Osteoblast (primary cell): ENCODE measurements around the gene ELAVL4. TPM values are rescaled to one million over a fixed set of nuclear protein-coding genes. Genes with fewer than 3 reads are reported as not detected.

Experiments
- DNase-seq: peaks from one replicate; pipeline ENCODE4 v3.0.0; 2011; ENCODE audit warnings: low spot score, mixed read lengths; ENCODE audit not compliant: insufficient read length; ENCODE audit errors: missing footprints
- H2AFZ ChIP-seq: 2 replicates; pipeline ENCODE4 v1.6.0; 2011; ENCODE audit warnings: mild to moderate bottlenecking, low read length
- H3K27ac ChIP-seq: 2 replicates; pipeline ENCODE4 v1.5.1; 2011; ENCODE audit warnings: mild to moderate bottlenecking, low read depth, low read length, moderate library complexity
- H3K27me3 ChIP-seq: 2 replicates; pipeline ENCODE4 v1.6.0; 2012; ENCODE audit warnings: mild to moderate bottlenecking, control low read depth, inconsistent platforms, low read length, moderate library complexity; ENCODE audit not compliant: insufficient read depth
- H3K36me3 ChIP-seq: 2 replicates; pipeline ENCODE4 v1.5.1; 2011; ENCODE audit warnings: mild to moderate bottlenecking, low read length, control low read depth, moderate library complexity; ENCODE audit not compliant: insufficient read depth
- H3K4me1 ChIP-seq: 2 replicates; pipeline ENCODE4 v1.5.1; 2011; ENCODE audit warnings: mild to moderate bottlenecking, low read length, control low read depth, moderate library complexity; ENCODE audit not compliant: insufficient read depth
- H3K4me2 ChIP-seq: 2 replicates; pipeline ENCODE4 v1.6.0; 2011; ENCODE audit warnings: mild to moderate bottlenecking, low read length; ENCODE audit not compliant: insufficient read depth
- H3K4me3 ChIP-seq: fragments of 200-600 bp; sonication (generic); 3 replicates; pipeline ENCODE4 v1.5.1; 2012; ENCODE audit warnings: mild to moderate bottlenecking, low read length, inconsistent platforms; ENCODE audit not compliant: insufficient read depth
- H3K79me2 ChIP-seq: 2 replicates; pipeline ENCODE4 v1.6.0; 2012; ENCODE audit warnings: mild to moderate bottlenecking, low read length, control low read depth, inconsistent platforms; ENCODE audit not compliant: insufficient read depth
- H3K9me3 ChIP-seq: 2 replicates; pipeline ENCODE4 v1.5.1; 2011; ENCODE audit warnings: low read depth, low read length, control low read depth
- H4K20me1 ChIP-seq: 2 replicates; pipeline ENCODE4 v1.6.0; 2012; ENCODE audit warnings: mild to moderate bottlenecking, low read length, control low read depth; ENCODE audit not compliant: insufficient read depth
- CTCF ChIP-seq: IDR thresholded peaks from 2 replicates; pipeline ENCODE4 v1.5.1; 2011; ENCODE audit warnings: mild to moderate bottlenecking, low read depth, low read length, moderate library complexity; ENCODE audit errors: extremely low read depth
- total RNA-seq: library from RNA; depleted of rRNA; stranded (reverse); fragments of >200 nt; gene quantifications from 2 replicates; pipeline ENCODE4 v1.2.3, GENCODE V29; 2012

The ELAVL4 gene
- total RNA-seq, 1 donor: not detected

GRCh38 chr1:50152236-50152635 lies 43.5 kb downstream of the ELAVL4 start:
- Histone ChIP-seq H2AFZ (no peak overlapping the region), H3K27ac (no peak overlapping the region), H3K9me3 (peaks cover 3% of the 10 kb centered on the region), H3K4me3 (no peak overlapping the region), H3K27me3 (no peaks in the 10 kb centered on the region), H3K36me3 (no peaks in the 10 kb centered on the region), H3K4me2 (no peak overlapping the region), H3K79me2 (no peaks in the 10 kb centered on the region), H3K4me1 (no peaks in the 10 kb centered on the region), H4K20me1 (no peaks in the 10 kb centered on the region)
- no peak for DNase-seq
- no peak for TF ChIP-seq CTCF

GRCh38 chr1:50155541-50155940 lies 46.8 kb downstream of the ELAVL4 start:
- no peak for DNase-seq
- no peaks in the 10 kb centered on the region for H3K27me3 ChIP-seq
- H4K20me1 ChIP-seq: no peaks in the 10 kb centered on the region
- no peak for TF ChIP-seq CTCF
- no peaks in the 10 kb centered on the region for H3K4me1 ChIP-seq
- H2AFZ ChIP-seq: no peak overlapping the region
- H3K79me2 ChIP-seq: no peaks in the 10 kb centered on the region
- H3K27ac ChIP-seq: no peak overlapping the region
- no peak overlapping the region for H3K4me2 ChIP-seq
- peaks cover 3% of the 10 kb centered on the region for H3K9me3 ChIP-seq
- H3K36me3 ChIP-seq: no peaks in the 10 kb centered on the region
- H3K4me3 ChIP-seq: no peak overlapping the region

GRCh38 chr1:50156241-50157010 lies 47.7 kb downstream of the ELAVL4 start:
- Histone ChIP-seq H3K4me3 (no peak overlapping the region), H3K79me2 (no peaks in the 10 kb centered on the region), H3K4me2 (no peak overlapping the region), H3K9me3 (peaks cover 3% of the 10 kb centered on the region), H4K20me1 (no peaks in the 10 kb centered on the region), H3K27me3 (no peaks in the 10 kb centered on the region), H3K27ac (no peak overlapping the region), H3K4me1 (no peaks in the 10 kb centered on the region), H3K36me3 (no peaks in the 10 kb centered on the region), H2AFZ (no peak overlapping the region)
- DNase-seq: no peak
- TF ChIP-seq CTCF: no peak

- no peak for DNase-seq
- Histone ChIP-seq H3K27me3 (no peaks in the 10 kb centered on the region), H2AFZ (no peak overlapping the region), H3K4me2 (no peak overlapping the region), H3K9me3 (peaks cover 3% of the 10 kb centered on the region), H3K79me2 (no peaks in the 10 kb centered on the region), H3K27ac (no peak overlapping the region), H3K36me3 (no peaks in the 10 kb centered on the region), H4K20me1 (no peaks in the 10 kb centered on the region), H3K4me1 (no peaks in the 10 kb centered on the region), H3K4me3 (no peak overlapping the region)
- TF ChIP-seq CTCF: no peak
Measured at GRCh38 chr1:50157306-50157941, 48.7 kb downstream of the ELAVL4 start.
